Esophagus muscularis mucosa (tissue), 3 donors: ENCODE measurements around the gene RIMS3.

Source experiments
- POLR2A ChIP-seq: fragments of 450-650 bp; IDR thresholded peaks from one replicate; pipeline ENCODE4 v1.6.1; 2017; ENCODE audit warnings: antibody characterized with exemption, moderate library complexity, mild to moderate bottlenecking, low read depth
- POLR2AphosphoS5 ChIP-seq, 2 donors: sonication (generic); formaldehyde crosslinking; IDR thresholded peaks; one replicate each; pipeline ENCODE4 v1.6.1; 2017; ENCODE audit warnings: antibody characterized with exemption in 2 of 2
- TF ChIP-seq, protein P1 (sequence below), 3 experiments: fragments of 200-600 bp in 2 of 3; fragments of 450-650 bp in 1 of 3; sonication (generic) in 2 of 3; IDR thresholded peaks; one replicate each; pipeline ENCODE4 v1.5.1; 2017 to 2019; ENCODE audit warnings: antibody characterized with exemption in 3 of 3, mild to moderate bottlenecking in 2 of 3, moderate library complexity in 1 of 3

GRCh38 chr1:40694353-40694874, 28.9 kb upstream of the RIMS3 start:
- TF ChIP-seq, protein P1, sequence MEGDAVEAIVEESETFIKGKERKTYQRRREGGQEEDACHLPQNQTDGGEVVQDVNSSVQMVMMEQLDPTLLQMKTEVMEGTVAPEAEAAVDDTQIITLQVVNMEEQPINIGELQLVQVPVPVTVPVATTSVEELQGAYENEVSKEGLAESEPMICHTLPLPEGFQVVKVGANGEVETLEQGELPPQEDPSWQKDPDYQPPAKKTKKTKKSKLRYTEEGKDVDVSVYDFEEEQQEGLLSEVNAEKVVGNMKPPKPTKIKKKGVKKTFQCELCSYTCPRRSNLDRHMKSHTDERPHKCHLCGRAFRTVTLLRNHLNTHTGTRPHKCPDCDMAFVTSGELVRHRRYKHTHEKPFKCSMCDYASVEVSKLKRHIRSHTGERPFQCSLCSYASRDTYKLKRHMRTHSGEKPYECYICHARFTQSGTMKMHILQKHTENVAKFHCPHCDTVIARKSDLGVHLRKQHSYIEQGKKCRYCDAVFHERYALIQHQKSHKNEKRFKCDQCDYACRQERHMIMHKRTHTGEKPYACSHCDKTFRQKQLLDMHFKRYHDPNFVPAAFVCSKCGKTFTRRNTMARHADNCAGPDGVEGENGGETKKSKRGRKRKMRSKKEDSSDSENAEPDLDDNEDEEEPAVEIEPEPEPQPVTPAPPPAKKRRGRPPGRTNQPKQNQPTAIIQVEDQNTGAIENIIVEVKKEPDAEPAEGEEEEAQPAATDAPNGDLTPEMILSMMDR (IDR thresholded peaks at IDR 0.05) = no peak
- TF ChIP-seq POLR2AphosphoS5 (IDR thresholded peaks at IDR 0.05) (no peak), POLR2A (no peak)
